OCI-LY1 (cell line): Measurements from ENCODE around the gene DENND5B.

ENCODE experiments used
- CTCF ChIP-seq: fragments of 200-600 bp; sonication (generic), shearing (Covaris generic); IDR thresholded peaks from 2 replicates; pipeline ENCODE4 v1.5.1; 2017; ENCODE audit warnings: mild to moderate bottlenecking, antibody characterized with exemption, low read length, moderate library complexity, mixed read lengths
- EZH2 ChIP-seq: fragments of 200-600 bp; sonication (generic), shearing (Covaris generic); IDR thresholded peaks from 2 replicates; pipeline ENCODE4 v1.8.0; 2017; ENCODE audit warnings: borderline replicate concordance, mixed run types, mild to moderate bottlenecking, antibody characterized with exemption, low read length, moderate library complexity, mixed read lengths

- TF ChIP-seq CTCF (no peak), EZH2 (no peak)
Observed at GRCh38 chr12:31387011-31387410, 203.9 kb downstream of the DENND5B start.
